IMR-90 (cell line): ENCODE results near the gene FUT7. TPM values are rescaled to one million over a fixed set of nuclear protein-coding genes. Genes with fewer than 3 reads are reported as not detected.
A peak's percentile ranks its signal among the peaks of the same experiment; 100 is the strongest.

Experiments
- ATAC-seq: fragments of 200-7000 bp; cut with Tn5 transposase; 2 replicates; pipeline ENCODE4 v1.9.1; 2020; ENCODE audit warnings: low read depth, mild to moderate bottlenecking, moderate library complexity
- BruUV-seq: library from RNA; stranded (reverse); fragments of 400-500 nt; replicated peaks from 2 replicates; lab custom pipeline; 2021; lab: Mats Ljungman, UMichigan
- CTCF ChIA-PET: fragments of 300-600 bp; formaldehyde crosslinking; extraction: SDS; loops from one replicate; lab custom pipeline; 2021; ENCODE audit warnings: antibody characterized with exemption; lab: Yijun Ruan, JAX
- POLR2A ChIA-PET: fragments of 300-600 bp; sonication (Branson Sonifier 250); formaldehyde crosslinking; loops from one replicate; lab custom pipeline; 2022; ENCODE audit warnings: antibody characterized with exemption; ENCODE audit not compliant: unreplicated experiment; lab: Charles Lee
- DNase-seq: peaks from one replicate; pipeline ENCODE4 v3.0.0; 2013
- H2AFZ ChIP-seq: replicated peaks from 2 replicates; pipeline ENCODE3; 2013; ENCODE audit warnings: low read length, mild to moderate bottlenecking; ENCODE audit not compliant: poor library complexity
- H2AK5ac ChIP-seq: 2 replicates; pipeline ENCODE4 v1.6.1; 2013; ENCODE audit warnings: low read depth, low read length, inconsistent platforms
- H2AK9ac ChIP-seq: replicated peaks from 2 replicates; pipeline ENCODE3; 2013; ENCODE audit warnings: mild to moderate bottlenecking, low read depth, low read length, moderate library complexity; ENCODE audit not compliant: poor library complexity
- H2BK120ac ChIP-seq: 2 replicates; pipeline ENCODE4 v1.6.1; 2013; ENCODE audit warnings: low read depth, low read length, inconsistent platforms
- H2BK15ac ChIP-seq: 3 replicates; pipeline ENCODE4 v1.6.1; 2013; ENCODE audit warnings: low read depth, low read length, inconsistent platforms
- H2BK20ac ChIP-seq: 2 replicates; pipeline ENCODE4 v1.6.1; 2013; ENCODE audit warnings: low read depth, mild to moderate bottlenecking, inconsistent platforms, low read length, moderate library complexity
- H2BK5ac ChIP-seq: 2 replicates; pipeline ENCODE4 v1.6.1; 2013; ENCODE audit warnings: mild to moderate bottlenecking, low read depth, low read length, inconsistent platforms; ENCODE audit not compliant: poor library complexity, severe bottlenecking
- H3K14ac ChIP-seq: replicated peaks from 2 replicates; pipeline ENCODE4 v1.6.1; 2013; ENCODE audit warnings: low read depth, low read length, inconsistent platforms
- H3K18ac ChIP-seq: 2 replicates; pipeline ENCODE4 v1.6.1; 2013; ENCODE audit warnings: low read depth, low read length, control low read depth
- H3K23ac ChIP-seq: 2 replicates; pipeline ENCODE4 v1.6.1; 2013; ENCODE audit warnings: low read depth, low read length, inconsistent platforms
- H3K27ac ChIP-seq: 2 replicates; pipeline ENCODE4 v1.5.1; 2013; ENCODE audit warnings: mild to moderate bottlenecking, control low read depth, low read length; ENCODE audit not compliant: insufficient read depth
- H3K27me3 ChIP-seq: 2 replicates; pipeline ENCODE4 v1.6.1; 2013; ENCODE audit warnings: low read length; ENCODE audit not compliant: control insufficient read depth, insufficient read depth
- H3K36me3 ChIP-seq: 2 replicates; pipeline ENCODE4 v1.6.1; 2013; ENCODE audit warnings: low read length, mixed read lengths; ENCODE audit not compliant: control insufficient read depth, insufficient read depth
- H3K4ac ChIP-seq: 2 replicates; pipeline ENCODE4 v1.6.1; 2013; ENCODE audit warnings: low read depth, low read length, inconsistent platforms
- H3K4me1 ChIP-seq: 2 replicates; pipeline ENCODE4 v1.6.1; 2013; ENCODE audit warnings: low read length, mixed read lengths; ENCODE audit not compliant: control insufficient read depth, insufficient read depth
- H3K4me2 ChIP-seq: 2 replicates; pipeline ENCODE4 v1.6.1; 2013; ENCODE audit warnings: low read depth, mild to moderate bottlenecking, control low read depth, low read length, moderate library complexity
- H3K4me3 ChIP-seq: 2 replicates; pipeline ENCODE4 v1.5.1; 2013; ENCODE audit warnings: low read depth, mild to moderate bottlenecking, control low read depth, low read length, moderate library complexity; ENCODE audit not compliant: insufficient read depth
- H3K56ac ChIP-seq: 2 replicates; pipeline ENCODE4 v1.6.1; 2013; ENCODE audit warnings: low read length, inconsistent platforms; ENCODE audit not compliant: insufficient read depth; ENCODE audit errors: extremely low read depth
- H3K79me1 ChIP-seq, 2 experiments: 2 replicates each; pipeline ENCODE4 v1.6.1; 2013; ENCODE audit warnings: low read length in 2 of 2, inconsistent platforms in 1 of 2, low read depth in 1 of 2
- H3K9ac ChIP-seq: 2 replicates; pipeline ENCODE4 v1.6.1; 2013; ENCODE audit warnings: low read depth, low read length, control low read depth
- H3K9me1 ChIP-seq: 2 replicates; pipeline ENCODE4 v1.6.1; 2013; ENCODE audit warnings: low read length, inconsistent platforms; ENCODE audit not compliant: insufficient read depth
- H3K9me3 ChIP-seq: 2 replicates; pipeline ENCODE4 v1.6.1; 2013; ENCODE audit warnings: low read length; ENCODE audit not compliant: control insufficient read depth, insufficient read depth
- H4K20me1 ChIP-seq: 2 replicates; pipeline ENCODE4 v1.6.1; 2013; ENCODE audit warnings: low read length, inconsistent platforms; ENCODE audit not compliant: insufficient read depth
- H4K5ac ChIP-seq: 2 replicates; pipeline ENCODE4 v1.6.1; 2013; ENCODE audit warnings: mild to moderate bottlenecking, low read depth, low read length, control low read depth
- H4K8ac ChIP-seq, 2 experiments: 2 replicates each; pipeline ENCODE4 v1.6.1; 2013; ENCODE audit warnings: low read depth in 2 of 2, low read length in 2 of 2, control low read depth in 1 of 2, inconsistent platforms in 1 of 2
- H4K91ac ChIP-seq: 2 replicates; pipeline ENCODE4 v1.6.1; 2013; ENCODE audit warnings: low read depth, low read length, inconsistent platforms; ENCODE audit not compliant: insufficient read depth
- CEBPB ChIP-seq: IDR thresholded peaks from 2 replicates; pipeline ENCODE4 v1.6.1; 2012; ENCODE audit warnings: low read depth, low read length, improper control_type of control experiment
- ELK1 ChIP-seq: fragments of 150-350 bp; IDR thresholded peaks from 2 replicates; pipeline ENCODE4 v1.6.1; 2016; ENCODE audit warnings: low read depth, mild to moderate bottlenecking, low read length, moderate library complexity, borderline replicate concordance
- FOS ChIP-seq: fragments of 150-350 bp; IDR thresholded peaks from 2 replicates; pipeline ENCODE4 v1.6.1; 2016; ENCODE audit warnings: low read depth, low read length
- MAFK ChIP-seq: IDR thresholded peaks from 2 replicates; pipeline ENCODE4 v1.6.1; 2012; ENCODE audit warnings: low read depth, low read length, improper control_type of control experiment
- NFE2L2 ChIP-seq: fragments of 150-350 bp; IDR thresholded peaks from 2 replicates; pipeline ENCODE4 v1.6.1; 2016; ENCODE audit warnings: low read depth, mild to moderate bottlenecking, low read length
- POLR2A ChIP-seq: IDR thresholded peaks from 2 replicates; pipeline ENCODE4 v1.6.1; 2012; ENCODE audit warnings: mild to moderate bottlenecking, low read depth, low read length
- RAD21 ChIP-seq: IDR thresholded peaks from 2 replicates; pipeline ENCODE4 v1.6.1; 2012; ENCODE audit warnings: low read length, improper control_type of control experiment
- RCOR1 ChIP-seq: IDR thresholded peaks from 2 replicates; pipeline ENCODE4 v1.6.1; 2012; ENCODE audit warnings: mild to moderate bottlenecking, low read length, improper control_type of control experiment; ENCODE audit not compliant: insufficient replicate concordance
- RFX5 ChIP-seq: IDR thresholded peaks from 2 replicates; pipeline ENCODE4 v1.8.0; 2012; ENCODE audit warnings: low read depth, mild to moderate bottlenecking, low read length, moderate library complexity
- WGBS, 2 experiments: methylation state at CpG; one replicate each; pipeline versions ENCODE4 v1.1.5 to v1.1.7; 2013; ENCODE audit warnings: missing lambda C conversion rate in 2 of 2; ENCODE audit not compliant: insufficient read length in 1 of 2; ENCODE audit errors: extremely low coverage in 2 of 2; 5-methylcytosine and 5-hydroxymethylcytosine counted together
- dilution Hi-C: fragments of 300-500 bp; cut with HindIII; formaldehyde crosslinking; loops from one replicate; pipeline ENCODE4 v1.14.3; 2018; ENCODE audit warnings: low sequenced_read_pairs; ENCODE audit not compliant: unreplicated experiment
- in situ Hi-C: fragments of 300-500 bp; cut with MboI; formaldehyde crosslinking; loops from 3 replicates; pipeline ENCODE4 v1.14.3; 2019; ENCODE audit warnings: low sequenced_read_pairs, inconsistent platforms, mixed read lengths
- intact Hi-C: fragments of 100-400 bp; cut with micrococcal nuclease; formaldehyde crosslinking; loops from 2 replicates; pipeline ENCODE4 v1.10.0; 2022
- polyA plus RNA-seq, 3 experiments: library from polyadenylated mRNA; depleted of rRNA; stranded (reverse); fragments of >200 nt; gene quantifications; 2 replicates each; pipeline ENCODE4 v1.2.3, GENCODE V29; 2012; ENCODE audit warnings: low replicate concordance in 1 of 3
- total RNA-seq: library from RNA; depleted of rRNA; stranded (reverse); fragments of >200 nt; gene quantifications from 2 replicates; pipeline ENCODE4 v1.2.3, GENCODE V29; 2012

FUT7 gene
- total and polyA plus RNA-seq, 2 of the 4 experiments (the other 2 are of a cell fraction): not detected

- no peak overlapping the region for H2BK15ac ChIP-seq
- no peak overlapping the region for H2AFZ ChIP-seq
- H3K56ac ChIP-seq: no peak overlapping the region
- peaks cover 17% of the 10 kb centered on the region for H3K36me3 ChIP-seq
- H3K4me2 ChIP-seq: no peak overlapping the region
- no peak overlapping the region for H2AK5ac ChIP-seq
- H3K9me3 ChIP-seq: no peaks in the 10 kb centered on the region
- H4K91ac ChIP-seq: no peak overlapping the region
- no peak overlapping the region for H2BK20ac ChIP-seq
- H3K23ac ChIP-seq: no peak overlapping the region
- in situ Hi-C loops: loop anchor here (10.0 kb wide), 1 partner anchor 254 kb away; no protein-coding TSS in a partner anchor
- peaks cover 16% of the 10 kb centered on the region for H4K20me1 ChIP-seq
- POLR2A ChIA-PET: no interaction called here
- no peaks in the 10 kb centered on the region for H3K4me1 ChIP-seq
- dilution Hi-C loops: no loop called here
- DNase-seq (no peak), ATAC-seq (no peak)
- no peak overlapping the region for H2BK5ac ChIP-seq
- H3K9ac ChIP-seq: no peak overlapping the region
- H3K27ac ChIP-seq: no peak overlapping the region
- BruUV-seq: no TSS peak
- TF ChIP-seq RAD21: no peak
- no peak for TF ChIP-seq RCOR1
- no peak for TF ChIP-seq CEBPB
- no peak for TF ChIP-seq ELK1
- no peak for TF ChIP-seq RFX5
- no peak for TF ChIP-seq POLR2A
- TF ChIP-seq NFE2L2: no peak
- no peak for TF ChIP-seq FOS
- TF ChIP-seq MAFK: no peak
- no peak overlapping the region for H2BK120ac ChIP-seq
- H3K14ac ChIP-seq: no peak overlapping the region
- H3K4ac ChIP-seq: no peak overlapping the region
- no peaks in the 10 kb centered on the region for H3K9me1 ChIP-seq
- H3K4me3 ChIP-seq: no peak overlapping the region
- peak overlapping the region; percentile 5 for H2AK9ac ChIP-seq
- no peak overlapping the region for H4K8ac ChIP-seq
- peaks cover 0 to 6% of the 10 kb centered on the region in 2 experiments; a peak in 1 of 4 replicates for H3K79me1 ChIP-seq
- intact Hi-C loops: no loop called here
- no peak overlapping the region for H3K18ac ChIP-seq
- no peaks in the 10 kb centered on the region for H3K27me3 ChIP-seq
- no CpG with 5 or more reads among the region's 9 CpGs for WGBS, 2 experiments
- no peak overlapping the region for H4K5ac ChIP-seq
- CTCF ChIA-PET: no interaction called here
Measured at GRCh38 chr9:137038916-137039315, 7.0 kb upstream of the FUT7 start.
